NCI-H1436 (cell line): ENCODE data around the gene TSC2.

Experiments
- DNase-seq: peaks from one replicate; lab custom pipeline; 2025; lab: John Stamatoyannopoulos, UW

TSC2 gene

GRCh38 chr16:2043667-2044451 lies 3.9 kb upstream of the TSC2 start:
- peak; percentile 26 for DNase-seq

DNA sequence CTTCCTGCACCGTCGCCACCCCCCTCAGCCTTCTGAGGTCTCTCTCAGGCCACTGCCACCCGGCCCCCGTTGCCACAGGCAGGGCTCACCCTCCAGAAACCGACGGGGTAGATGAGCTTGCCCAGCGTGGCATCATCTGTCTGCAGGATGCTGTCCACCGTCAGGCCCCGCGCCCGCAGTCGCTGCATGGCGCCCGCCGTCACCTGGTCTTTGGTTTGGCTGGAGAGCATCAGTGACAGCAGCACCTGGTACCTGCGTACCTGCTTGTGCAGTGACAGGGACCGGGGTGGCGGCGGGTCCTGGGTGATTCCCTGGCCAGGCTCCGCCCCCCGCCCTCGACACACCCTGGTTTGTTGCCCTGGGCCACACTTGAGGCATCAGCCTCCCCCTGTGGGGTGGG lies 3.2 kb upstream of the TSC2 start:
- no peak for DNase-seq

GRCh38 chr16:2045965-2046892 lies 1.6 kb upstream of the TSC2 start:
- no peak for DNase-seq

- DNase-seq, result no peak
Observed at GRCh38 chr16:2046893-2047329, 874 bp upstream of the TSC2 start.

GRCh38 chr16:2048116-2048543 lies 345 bp downstream of the TSC2 start:
- no peak for DNase-seq

DNA sequence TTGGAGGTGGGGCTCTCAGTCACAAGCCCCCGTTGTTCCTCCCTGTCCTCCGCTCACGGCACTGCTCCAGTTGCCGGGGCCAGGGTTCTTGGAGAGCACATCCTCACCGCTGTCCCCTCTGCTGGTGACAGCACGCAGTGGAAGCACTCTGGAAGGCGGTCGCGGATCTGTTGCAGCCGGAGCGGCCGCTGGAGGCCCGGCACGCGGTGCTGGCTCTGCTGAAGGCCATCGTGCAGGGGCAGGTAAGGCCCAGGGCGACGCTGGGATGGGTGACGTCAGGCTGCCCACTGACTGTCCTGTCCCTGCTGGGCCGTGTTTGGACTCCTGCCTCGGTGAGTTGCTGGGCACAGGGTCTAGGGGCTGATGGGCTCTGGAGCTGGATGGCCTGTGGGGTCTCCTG lies 5.4 kb downstream of the TSC2 start:
- DNase-seq, result no peak

- DNase-seq, result no peak
Observed at GRCh38 chr16:2053897-2054296, 6.1 kb downstream of the TSC2 start.

GRCh38 chr16:2054543-2055245 lies 6.9 kb downstream of the TSC2 start:
- DNase-seq, result peak; percentile 52

DNA sequence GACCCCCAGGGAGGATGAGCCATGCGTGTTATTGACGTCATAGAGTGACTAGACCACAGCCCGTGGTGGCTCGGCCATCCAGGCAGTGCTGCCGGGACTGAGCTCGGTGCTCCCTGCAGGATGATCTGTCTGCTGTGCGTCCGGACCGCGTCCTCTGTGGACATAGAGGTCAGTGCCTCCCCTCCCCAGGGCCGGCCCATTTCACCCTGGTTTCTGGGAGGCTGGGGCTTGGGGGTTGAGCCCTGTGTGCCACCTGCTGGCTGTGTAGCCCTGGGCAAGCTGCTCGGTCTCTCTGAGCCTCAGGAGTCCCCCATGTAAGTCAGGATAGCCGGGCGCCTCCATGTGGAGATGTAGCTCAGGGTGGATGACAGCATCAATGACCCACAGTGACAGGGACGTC lies 8.3 kb downstream of the TSC2 start:
- DNase-seq, result no peak

DNA sequence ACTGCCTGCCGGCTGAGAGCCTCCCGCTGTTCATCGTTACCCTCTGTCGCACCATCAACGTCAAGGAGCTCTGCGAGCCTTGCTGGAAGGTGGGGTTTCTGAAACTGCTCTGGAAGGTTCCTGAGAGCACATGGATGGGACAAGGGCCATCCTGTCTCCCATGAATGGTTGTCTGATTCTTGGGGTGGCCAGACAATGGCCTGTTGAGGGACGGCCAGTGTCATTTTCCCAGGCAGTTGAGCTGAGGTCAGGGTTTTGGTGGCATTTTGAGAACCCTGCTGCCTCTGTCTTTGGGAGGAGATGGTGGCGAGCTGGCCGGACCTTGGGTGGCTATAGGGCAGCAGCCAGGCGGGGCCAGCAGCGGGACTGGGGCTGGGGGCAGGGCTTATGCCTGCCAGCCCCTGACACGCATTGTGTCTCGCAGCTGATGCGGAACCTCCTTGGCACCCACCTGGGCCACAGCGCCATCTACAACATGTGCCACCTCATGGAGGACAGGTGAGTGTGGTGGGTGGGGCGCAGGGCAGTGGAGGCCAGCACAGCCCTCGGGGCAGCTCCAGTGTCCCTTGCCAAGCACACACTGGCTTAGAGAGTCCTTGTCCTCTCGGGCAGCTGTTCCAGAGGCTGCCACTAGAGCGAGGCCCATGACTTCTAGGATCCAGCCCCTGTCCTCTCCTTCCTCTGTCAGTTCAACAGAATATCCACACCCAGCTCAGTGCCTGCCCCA lies 9.1 kb downstream of the TSC2 start:
- DNase-seq, result no peak

DNA sequence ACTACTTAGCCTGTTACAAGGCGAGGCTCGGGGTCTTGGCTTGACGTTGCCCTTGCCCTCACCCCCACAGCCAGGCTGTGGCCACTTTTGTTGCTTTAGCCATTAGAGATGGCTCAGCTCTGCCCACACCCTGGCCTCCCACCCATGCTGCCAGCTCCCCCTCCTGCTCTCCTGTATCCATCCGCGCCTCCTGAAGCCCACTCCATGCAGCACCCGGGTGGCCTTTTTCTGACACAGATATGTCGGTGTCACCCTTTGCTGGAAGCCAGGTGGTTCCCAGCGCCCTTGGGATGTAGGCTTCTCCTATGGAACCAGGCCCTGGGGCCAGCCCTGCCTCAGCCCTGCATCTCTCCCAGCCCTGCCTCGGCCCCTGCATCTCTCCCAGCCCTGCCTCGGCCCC lies 9.7 kb downstream of the TSC2 start:
- no peak for DNase-seq

DNA sequence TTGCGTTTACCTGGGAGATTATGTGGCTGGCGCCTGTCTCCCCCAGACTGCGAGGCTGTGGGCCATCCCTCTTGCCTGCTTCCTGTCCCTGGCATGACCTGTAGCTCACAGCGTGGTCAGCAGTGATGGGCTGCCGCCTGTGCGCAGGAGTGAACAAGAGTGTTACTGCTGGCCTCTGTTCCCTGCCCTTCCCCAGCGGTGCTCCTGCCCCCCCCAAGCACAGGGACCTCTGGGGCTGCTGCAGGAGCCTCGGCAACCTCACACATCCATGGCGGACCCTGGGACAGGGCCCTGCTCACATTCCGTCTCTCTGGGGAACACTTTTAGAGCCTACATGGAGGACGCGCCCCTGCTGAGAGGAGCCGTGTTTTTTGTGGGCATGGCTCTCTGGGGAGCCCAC lies 10.6 kb downstream of the TSC2 start:
- DNase-seq, result no peak

DNA sequence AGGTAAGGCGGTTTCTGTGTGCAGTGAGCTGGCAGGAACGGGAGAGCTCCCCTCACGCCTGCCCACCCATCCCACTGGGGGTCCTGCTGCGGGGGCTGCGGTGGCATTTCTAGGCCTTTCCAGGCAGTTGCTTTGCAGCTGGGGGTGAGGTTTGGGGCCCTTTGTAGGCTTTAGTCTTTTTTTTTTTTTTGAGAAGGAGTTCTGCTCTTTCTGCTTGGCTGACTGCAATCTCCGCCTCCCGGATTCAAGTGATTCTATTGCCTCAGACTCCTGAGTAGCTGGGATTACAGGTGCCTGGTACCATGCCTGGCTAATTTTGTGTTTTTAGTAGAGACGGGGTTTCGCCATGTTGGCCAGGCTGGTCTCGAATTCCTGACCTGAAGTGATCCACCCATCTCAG lies 11.1 kb downstream of the TSC2 start:
- no peak for DNase-seq

DNA sequence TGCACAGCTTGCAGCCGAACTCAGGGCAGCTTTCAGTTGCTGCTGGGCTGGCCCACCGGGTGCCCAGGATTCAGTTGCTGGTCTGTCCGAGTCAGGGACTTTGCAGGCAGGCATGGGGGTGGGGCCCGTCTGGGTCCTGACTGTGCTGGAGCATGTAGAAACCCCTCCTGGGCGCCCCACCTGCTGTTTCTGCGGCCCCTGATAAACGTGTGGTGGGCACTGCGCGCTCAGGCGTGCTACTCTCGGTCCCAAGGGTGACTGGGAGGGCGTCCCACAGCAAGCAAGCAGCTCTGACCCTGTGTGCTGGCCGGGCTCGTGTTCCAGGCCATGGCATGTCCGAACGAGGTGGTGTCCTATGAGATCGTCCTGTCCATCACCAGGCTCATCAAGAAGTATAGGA lies 12.6 kb downstream of the TSC2 start:
- DNase-seq, result no peak

DNA sequence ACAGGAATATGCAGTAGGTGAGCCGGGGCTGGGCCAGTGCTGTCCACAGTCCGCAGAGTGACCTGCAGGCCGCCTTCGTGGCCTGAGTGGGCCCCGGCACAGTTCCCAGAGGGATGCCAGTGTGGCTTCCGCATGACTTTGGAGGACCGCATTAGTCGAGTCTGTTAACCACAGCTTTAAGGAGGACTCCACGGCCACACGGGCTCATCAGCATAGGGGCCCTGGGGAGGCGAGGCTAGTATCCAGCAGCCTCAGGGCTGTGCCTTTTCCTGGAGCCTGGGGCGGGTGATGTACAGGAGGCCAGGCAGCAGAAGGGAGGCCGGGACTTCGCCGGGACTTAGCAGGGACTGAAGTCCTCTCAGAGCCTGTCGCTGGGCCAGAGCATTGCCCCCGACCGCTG lies 13.2 kb downstream of the TSC2 start:
- no peak for DNase-seq

DNA sequence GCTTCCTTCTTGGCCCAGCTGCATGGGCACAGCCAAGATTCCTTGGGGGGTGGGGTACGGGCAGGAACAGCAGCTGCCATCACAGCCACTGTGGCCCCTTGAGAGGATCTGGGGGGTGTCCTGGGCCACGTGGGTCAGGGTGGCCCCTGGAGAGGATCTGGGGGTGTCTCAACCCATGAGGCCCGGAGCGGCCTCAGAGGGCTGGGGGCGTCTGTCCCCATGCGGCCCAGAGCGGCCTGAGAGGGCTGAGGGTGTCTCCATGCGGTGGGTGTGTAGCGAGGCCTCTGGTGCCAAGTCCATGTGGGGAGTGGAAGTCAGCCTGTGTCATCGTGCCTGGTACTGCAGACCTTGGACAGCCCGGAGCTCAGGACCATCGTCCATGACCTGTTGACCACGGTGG lies 13.7 kb downstream of the TSC2 start:
- DNase-seq, result no peak

DNA sequence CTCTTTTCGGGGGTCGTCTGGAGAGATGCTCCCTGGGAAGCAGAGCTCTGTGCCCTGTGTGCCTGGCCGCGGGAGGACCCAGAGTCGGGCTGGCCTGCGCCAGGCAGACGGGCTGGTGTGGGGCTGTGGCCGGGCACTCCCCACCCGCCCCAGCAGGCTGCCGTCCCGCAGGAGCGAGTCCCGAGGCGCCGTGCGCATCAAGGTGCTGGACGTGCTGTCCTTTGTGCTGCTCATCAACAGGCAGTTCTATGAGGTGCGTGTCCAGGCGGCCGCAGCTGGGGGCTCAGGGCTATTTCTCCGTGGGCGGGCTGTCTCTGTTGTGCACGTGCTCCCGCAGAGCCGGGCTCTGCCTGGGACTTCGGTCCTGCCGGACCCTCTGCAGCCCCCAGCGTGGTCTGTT lies 15.0 kb downstream of the TSC2 start:
- no peak for DNase-seq

- no peak for DNase-seq
Observed at GRCh38 chr16:2063861-2064260, 16.1 kb downstream of the TSC2 start.

DNA sequence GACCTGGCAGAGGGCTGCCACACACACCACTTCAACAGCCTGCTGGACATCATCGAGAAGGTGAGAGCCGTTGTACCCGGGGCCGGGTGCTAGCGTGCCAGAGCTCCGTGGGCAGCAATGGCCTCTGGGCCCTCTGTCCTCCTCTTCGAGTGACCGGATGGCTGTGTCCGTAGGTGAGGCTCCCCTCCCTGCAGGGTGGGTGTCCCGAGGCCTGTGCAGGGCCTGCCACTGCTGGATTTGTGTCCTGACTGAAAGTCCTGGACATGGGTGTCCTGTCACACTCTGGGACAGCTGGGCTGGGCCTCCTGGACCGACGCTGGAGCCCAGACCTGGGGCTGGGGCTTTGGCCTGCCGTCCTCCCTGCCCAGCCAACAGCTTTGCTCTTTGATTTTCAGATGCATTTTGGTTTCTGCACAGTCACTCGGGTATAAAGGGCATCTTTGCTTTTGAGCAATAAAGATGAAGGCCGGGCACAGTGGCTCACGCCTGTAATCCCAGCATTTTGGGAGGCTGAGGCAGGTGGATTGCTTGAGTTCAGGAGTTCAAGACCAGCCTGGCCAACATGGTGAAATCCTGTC lies 16.7 kb downstream of the TSC2 start:
- no peak for DNase-seq

DNA sequence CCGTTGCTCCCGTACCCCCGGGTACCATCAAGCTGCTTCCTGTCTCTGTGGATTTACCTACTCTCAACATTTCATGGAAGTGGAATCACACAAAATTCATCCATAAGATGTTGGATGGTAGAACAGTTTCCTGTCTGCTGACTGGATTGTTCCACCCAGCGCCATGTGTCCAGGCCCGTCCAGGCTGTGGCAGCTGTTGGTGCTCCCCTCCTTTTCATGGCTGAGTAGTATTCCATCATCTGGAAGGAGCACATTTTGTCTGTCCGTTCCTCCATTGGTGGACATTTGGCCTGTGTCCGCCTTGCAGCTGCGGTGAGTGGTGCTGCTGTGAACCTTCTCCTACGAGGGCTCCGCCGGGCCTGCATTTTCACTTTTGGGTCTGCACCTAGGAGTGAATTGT lies 18.4 kb downstream of the TSC2 start:
- no peak for DNase-seq
